Measurements from ENCODE around the gene ANKEF1.

ANKEF1 gene

GRCh38 chr20:10075606-10076005 lies 40.8 kb downstream of the ANKEF1 start:
- FAIRE-seq: no peak
- TF ChIP-seq TAF1 (IDR thresholded peaks at IDR 0.05; ENCODE audit: borderline replicate concordance, low read depth, low read length): no peak
- no peak for TF ChIP-seq POLR2A (IDR thresholded peaks at IDR 0.05; ENCODE audit: low read depth, low read length)
- TF ChIP-seq POLR2AphosphoS5 (IDR thresholded peaks at IDR 0.05; ENCODE audit: low read depth, low read length): no peak
- no peak for DNase-seq (ENCODE audit: insufficient read length)

GRCh38 chr20:10076126-10077080 lies 41.6 kb downstream of the ANKEF1 start:
- TF ChIP-seq TAF1 (IDR thresholded peaks at IDR 0.05; ENCODE audit: borderline replicate concordance, low read depth, low read length) (no peak), POLR2AphosphoS5 (IDR thresholded peaks at IDR 0.05; ENCODE audit: low read depth, low read length) (no peak), POLR2A (IDR thresholded peaks at IDR 0.05; ENCODE audit: low read depth, low read length) (no peak)
- no peak for DNase-seq (ENCODE audit: insufficient read length)
- no peak for FAIRE-seq

GRCh38 chr20:10077081-10077471 lies 42.3 kb downstream of the ANKEF1 start:
- DNase-seq (ENCODE audit: insufficient read length) (no peak), FAIRE-seq (no peak)
- TF ChIP-seq POLR2A (IDR thresholded peaks at IDR 0.05; ENCODE audit: low read depth, low read length): no peak

- TF ChIP-seq POLR2AphosphoS5 (IDR thresholded peaks at IDR 0.05; ENCODE audit: low read depth, low read length) (no peak), POLR2A (IDR thresholded peaks at IDR 0.05; ENCODE audit: low read depth, low read length) (no peak), TAF1 (IDR thresholded peaks at IDR 0.05; ENCODE audit: borderline replicate concordance, low read depth, low read length) (no peak)
- DNase-seq (ENCODE audit: insufficient read length) (no peak), FAIRE-seq (no peak)
These were observed 43.1 kb downstream of the ANKEF1 start for GRCh38 chr20:10077886-10078285.

- FAIRE-seq (no peak), DNase-seq (ENCODE audit: insufficient read length) (no peak)
- TF ChIP-seq POLR2AphosphoS5 (IDR thresholded peaks at IDR 0.05; ENCODE audit: low read depth, low read length) (no peak), POLR2A (IDR thresholded peaks at IDR 0.05; ENCODE audit: low read depth, low read length) (no peak), TAF1 (IDR thresholded peaks at IDR 0.05; ENCODE audit: borderline replicate concordance, low read depth, low read length) (no peak)
These were observed 43.6 kb downstream of the ANKEF1 start for GRCh38 chr20:10078403-10078802.

- DNase-seq (ENCODE audit: insufficient read length) (no peak), FAIRE-seq (no peak)
- no peak for TF ChIP-seq POLR2A (IDR thresholded peaks at IDR 0.05; ENCODE audit: low read depth, low read length)
These were observed 45.2 kb downstream of the ANKEF1 start for GRCh38 chr20:10079964-10080363.

GRCh38 chr20:10080574-10080973 lies 45.8 kb downstream of the ANKEF1 start:
- TF ChIP-seq POLR2AphosphoS5 (IDR thresholded peaks at IDR 0.05; ENCODE audit: low read depth, low read length) (no peak), TAF1 (IDR thresholded peaks at IDR 0.05; ENCODE audit: borderline replicate concordance, low read depth, low read length) (no peak), POLR2A (IDR thresholded peaks at IDR 0.05; ENCODE audit: low read depth, low read length) (no peak)
- FAIRE-seq: no peak
- no peak for DNase-seq (ENCODE audit: insufficient read length)

- FAIRE-seq (no peak), DNase-seq (ENCODE audit: insufficient read length) (no peak)
- TF ChIP-seq TAF1 (IDR thresholded peaks at IDR 0.05; ENCODE audit: borderline replicate concordance, low read depth, low read length) (no peak), POLR2A (IDR thresholded peaks at IDR 0.05; ENCODE audit: low read depth, low read length) (no peak)
These were observed 55.2 kb downstream of the ANKEF1 start for GRCh38 chr20:10089871-10090587.

- FAIRE-seq: no peak
- TF ChIP-seq POLR2AphosphoS5 (IDR thresholded peaks at IDR 0.05; ENCODE audit: low read depth, low read length) (no peak), TAF1 (IDR thresholded peaks at IDR 0.05; ENCODE audit: borderline replicate concordance, low read depth, low read length) (no peak), POLR2A (IDR thresholded peaks at IDR 0.05; ENCODE audit: low read depth, low read length) (no peak)
- DNase-seq (ENCODE audit: insufficient read length): no peak
These were observed 55.9 kb downstream of the ANKEF1 start for GRCh38 chr20:10090588-10091166.

GRCh38 chr20:10093087-10093591 lies 58.4 kb downstream of the ANKEF1 start:
- no peak for TF ChIP-seq POLR2AphosphoS5 (IDR thresholded peaks at IDR 0.05; ENCODE audit: low read depth, low read length)
- no peak for TF ChIP-seq TAF1 (IDR thresholded peaks at IDR 0.05; ENCODE audit: borderline replicate concordance, low read depth, low read length)
- no peak for TF ChIP-seq POLR2A (IDR thresholded peaks at IDR 0.05; ENCODE audit: low read depth, low read length)
- no peak for FAIRE-seq
- no peak for DNase-seq (ENCODE audit: insufficient read length)

- FAIRE-seq: no peak
These were observed 59.9 kb downstream of the ANKEF1 start for GRCh38 chr20:10094566-10095173.

More at GRCh38 chr20:10094566-10095173, 59.9 kb downstream of the ANKEF1 start:
- no peak for DNase-seq (ENCODE audit: insufficient read length)
- TF ChIP-seq TAF1 (IDR thresholded peaks at IDR 0.05; ENCODE audit: borderline replicate concordance, low read depth, low read length) (no peak), POLR2A (IDR thresholded peaks at IDR 0.05; ENCODE audit: low read depth, low read length) (no peak), POLR2AphosphoS5 (IDR thresholded peaks at IDR 0.05; ENCODE audit: low read depth, low read length) (no peak)

Measured in GM12892 (cell line).